HFF-Myc (cell line): ENCODE data around the gene HTR3A.

Source experiments
- DNase-seq: peaks from one replicate; pipeline ENCODE4 v3.0.0-alpha.2; 2011; ENCODE audit warnings: low read depth; ENCODE audit errors: extremely low read depth
- H3K4me3 ChIP-seq: replicated peaks from 2 replicates; pipeline ENCODE4 v1.5.1; 2011; ENCODE audit warnings: low read depth, mild to moderate bottlenecking, control low read depth, low read length
- TF ChIP-seq, protein P1 (sequence below): IDR thresholded peaks from 2 replicates; pipeline ENCODE4 v1.5.1; 2012; ENCODE audit warnings: mild to moderate bottlenecking, low read depth, low read length, control low read depth; ENCODE audit errors: missing control alignments

Gene HTR3A

DNA sequence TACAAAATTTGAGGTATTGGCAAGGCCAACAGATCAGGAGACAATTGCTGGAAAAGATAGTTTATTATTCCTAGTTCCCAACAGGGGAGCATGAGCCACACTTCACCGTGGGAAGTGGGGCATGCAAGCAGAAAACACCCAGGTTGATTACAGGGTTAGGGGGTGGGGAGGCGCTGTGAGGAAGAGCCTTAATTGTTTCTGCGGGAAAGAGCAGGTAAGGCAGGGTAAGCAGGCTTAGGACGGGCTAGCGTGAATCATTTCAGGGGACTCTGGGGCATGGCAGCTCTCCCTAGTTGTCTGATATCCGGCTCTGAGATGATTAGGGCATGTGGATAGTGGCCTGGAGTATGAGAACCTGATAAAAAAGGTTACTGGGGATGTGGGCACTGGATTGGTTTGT is 20.7 kb upstream of the HTR3A start:
- TF ChIP-seq, protein P1, sequence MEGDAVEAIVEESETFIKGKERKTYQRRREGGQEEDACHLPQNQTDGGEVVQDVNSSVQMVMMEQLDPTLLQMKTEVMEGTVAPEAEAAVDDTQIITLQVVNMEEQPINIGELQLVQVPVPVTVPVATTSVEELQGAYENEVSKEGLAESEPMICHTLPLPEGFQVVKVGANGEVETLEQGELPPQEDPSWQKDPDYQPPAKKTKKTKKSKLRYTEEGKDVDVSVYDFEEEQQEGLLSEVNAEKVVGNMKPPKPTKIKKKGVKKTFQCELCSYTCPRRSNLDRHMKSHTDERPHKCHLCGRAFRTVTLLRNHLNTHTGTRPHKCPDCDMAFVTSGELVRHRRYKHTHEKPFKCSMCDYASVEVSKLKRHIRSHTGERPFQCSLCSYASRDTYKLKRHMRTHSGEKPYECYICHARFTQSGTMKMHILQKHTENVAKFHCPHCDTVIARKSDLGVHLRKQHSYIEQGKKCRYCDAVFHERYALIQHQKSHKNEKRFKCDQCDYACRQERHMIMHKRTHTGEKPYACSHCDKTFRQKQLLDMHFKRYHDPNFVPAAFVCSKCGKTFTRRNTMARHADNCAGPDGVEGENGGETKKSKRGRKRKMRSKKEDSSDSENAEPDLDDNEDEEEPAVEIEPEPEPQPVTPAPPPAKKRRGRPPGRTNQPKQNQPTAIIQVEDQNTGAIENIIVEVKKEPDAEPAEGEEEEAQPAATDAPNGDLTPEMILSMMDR = no peak
- H3K4me3 ChIP-seq = no peak overlapping the region
- no peak for DNase-seq

DNA sequence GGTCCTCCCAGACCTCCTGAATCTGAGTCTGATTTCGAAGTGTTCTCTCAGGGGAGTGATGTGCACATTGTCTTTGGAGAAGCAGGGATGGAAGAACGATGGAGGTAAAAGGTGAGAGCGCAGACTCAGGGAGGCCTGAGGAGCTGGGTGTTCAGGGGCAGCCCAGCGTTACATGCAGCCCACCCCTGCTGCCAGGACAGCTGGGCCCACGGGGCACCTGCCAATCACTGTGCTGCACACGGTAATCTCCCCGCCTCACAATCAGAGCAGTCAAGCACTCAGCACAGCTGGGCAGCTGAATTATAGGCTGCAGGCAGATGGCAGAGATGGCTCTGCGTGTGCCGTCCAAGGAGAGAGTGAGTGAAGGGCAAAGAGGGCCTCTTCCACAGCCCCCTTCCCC is 17.9 kb upstream of the HTR3A start:
- TF ChIP-seq, protein P1 = no peak
- no peak overlapping the region for H3K4me3 ChIP-seq
- no peak for DNase-seq

DNA sequence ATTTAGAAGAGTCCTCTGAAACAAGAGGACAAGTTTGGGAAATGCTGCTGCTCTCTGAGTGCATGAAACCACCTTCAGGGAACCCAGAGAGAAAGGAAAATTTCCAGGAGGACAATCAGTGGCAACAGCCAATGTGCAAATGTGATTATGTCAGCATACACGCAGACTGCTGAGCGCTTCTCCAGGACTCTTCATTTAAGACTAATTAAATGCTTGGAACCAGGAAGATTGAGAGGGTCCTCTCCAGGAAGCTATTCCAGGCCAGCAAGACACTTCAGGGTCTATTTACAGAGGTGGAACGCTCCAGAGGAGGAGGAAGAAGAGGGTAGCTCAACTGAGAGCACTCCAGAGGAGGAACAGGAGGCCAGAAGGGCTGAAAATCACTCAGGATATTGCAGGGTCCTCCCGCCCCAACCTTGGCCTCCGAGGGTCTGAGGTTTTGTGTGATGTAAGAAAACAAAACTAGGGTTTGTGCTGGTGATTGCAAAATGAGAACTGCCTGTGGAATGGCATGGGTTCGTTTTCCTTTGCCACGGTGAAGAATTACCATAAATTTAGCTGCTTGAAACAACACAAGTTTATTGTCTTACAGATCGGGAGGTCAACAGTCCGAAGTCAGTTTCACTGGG is 14.1 kb upstream of the HTR3A start:
- TF ChIP-seq, protein P1 = no peak
- no peak overlapping the region for H3K4me3 ChIP-seq
- no peak for DNase-seq

DNA sequence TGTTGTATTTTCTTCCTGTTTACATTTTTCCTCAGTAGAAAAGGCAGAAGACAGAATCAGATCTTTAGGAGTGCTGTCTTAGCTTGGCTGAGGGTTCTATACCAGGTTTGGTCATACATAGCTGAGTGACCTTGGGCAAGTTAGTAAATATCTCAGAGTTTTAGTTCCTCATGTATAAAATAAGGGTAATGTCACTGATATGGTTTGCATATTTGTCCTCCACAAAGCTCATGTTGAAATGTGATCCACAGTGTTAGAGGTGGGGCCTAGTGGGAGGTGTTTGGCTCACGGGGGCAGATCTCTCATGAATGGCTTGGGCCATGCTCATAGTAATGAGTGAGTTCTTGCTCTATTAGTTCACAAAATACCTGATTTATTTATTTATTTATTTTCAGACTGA is 7.5 kb upstream of the HTR3A start:
- no peak overlapping the region for H3K4me3 ChIP-seq
- DNase-seq = no peak
- TF ChIP-seq, protein P1 = no peak

DNA sequence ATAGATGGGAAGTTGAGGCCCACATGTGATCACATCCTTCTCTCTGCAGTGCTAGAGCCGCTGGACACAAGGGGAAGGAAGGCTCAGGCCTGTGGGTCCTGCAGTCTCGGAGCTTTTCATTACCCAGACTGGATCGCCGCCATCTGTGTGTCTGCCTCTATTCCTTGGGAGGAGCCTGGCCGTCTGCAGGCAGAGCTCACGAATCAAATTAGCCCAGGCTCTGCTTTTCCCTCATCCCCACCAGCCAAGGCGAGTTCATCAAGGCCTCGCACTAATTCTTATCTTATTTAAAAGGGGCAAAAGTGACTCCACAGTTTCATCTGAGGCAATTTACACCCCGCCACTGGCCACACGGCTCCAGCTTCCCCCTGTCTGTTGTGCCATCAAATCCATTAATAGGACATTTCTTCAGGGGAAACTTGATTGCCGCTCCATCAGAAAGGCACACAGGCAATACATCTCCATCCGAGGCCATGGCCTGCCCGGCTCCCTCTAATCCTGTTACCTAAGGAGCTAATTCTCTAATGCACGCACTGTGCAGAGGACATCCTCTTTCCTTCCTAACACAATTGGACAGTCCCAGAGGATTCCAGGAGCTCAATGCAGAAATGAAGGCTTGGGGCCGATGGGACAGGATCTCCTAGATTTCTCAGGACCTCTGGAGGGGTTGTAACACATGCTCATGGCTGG is 3.3 kb upstream of the HTR3A start:
- DNase-seq = no peak
- TF ChIP-seq, protein P1 = no peak

DNA sequence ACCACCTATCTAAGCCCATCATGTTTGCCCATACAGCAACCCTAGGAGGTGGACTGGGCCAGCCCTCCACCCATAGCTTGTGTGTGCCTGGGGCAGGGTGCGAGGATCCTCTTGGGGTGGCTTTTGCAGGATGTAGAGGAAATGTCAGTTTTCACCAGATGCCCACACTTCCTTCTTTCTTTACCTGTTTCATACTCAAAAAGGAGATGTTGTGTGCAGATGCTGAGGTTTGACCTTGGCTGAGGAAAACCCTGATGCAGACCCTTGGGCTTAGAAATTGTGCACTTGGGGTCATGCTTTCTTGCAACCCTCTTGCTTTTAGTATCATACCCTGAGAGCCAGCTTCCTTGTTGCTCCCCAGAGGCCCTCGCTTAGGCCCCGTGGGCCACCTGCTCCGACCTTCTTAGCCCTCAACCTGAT is 2.2 kb downstream of the HTR3A start:
- TF ChIP-seq, protein P1 = no peak
- no peak for DNase-seq
- no peak overlapping the region for H3K4me3 ChIP-seq

More for the DNA sequence above, 3.3 kb upstream of the HTR3A start:
- H3K4me3 ChIP-seq = no peak overlapping the region

DNA sequence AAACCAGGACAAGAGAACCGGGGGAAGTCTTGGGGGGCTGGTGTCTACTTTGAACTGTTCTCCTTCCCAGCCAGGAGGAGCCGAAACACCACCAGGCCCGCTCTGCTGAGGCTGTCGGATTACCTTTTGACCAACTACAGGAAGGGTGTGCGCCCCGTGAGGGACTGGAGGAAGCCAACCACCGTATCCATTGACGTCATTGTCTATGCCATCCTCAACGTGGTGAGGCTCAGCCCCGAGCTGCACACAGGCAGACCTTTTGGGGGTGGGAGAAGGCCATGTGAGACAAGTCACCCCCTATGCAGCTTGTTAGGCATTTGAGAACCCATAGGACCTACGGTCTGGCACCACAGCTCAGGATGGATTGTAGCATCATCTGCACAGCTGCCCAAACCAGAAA is 2.8 kb downstream of the HTR3A start:
- no peak overlapping the region for H3K4me3 ChIP-seq
- DNase-seq = no peak
- TF ChIP-seq, protein P1 = no peak
